CD4-positive, alpha-beta T cell (primary cell): ENCODE results near the gene PDIA4. TPM values are rescaled to one million over a fixed set of nuclear protein-coding genes. Genes with fewer than 3 reads are reported as not detected.

Experiments
- ATAC-seq: fragments of 200-7000 bp; cut with Tn5 transposase; one replicate; pipeline ENCODE4 v1.10.0; 2022; ENCODE audit warnings: mild to moderate bottlenecking; ENCODE audit not compliant: poor library complexity
- CTCF ChIA-PET: fragments of 350-600 bp; sonication (Branson Sonifier 250); formaldehyde crosslinking; loops from one replicate; lab custom pipeline; 2021; ENCODE audit warnings: antibody characterized with exemption, inconsistent platforms; lab: Charles Lee
- POLR2A ChIA-PET: fragments of 350-600 bp; sonication (Branson Sonifier 250); formaldehyde crosslinking; loops from one replicate; lab custom pipeline; 2021; ENCODE audit warnings: antibody characterized with exemption, inconsistent platforms; lab: Charles Lee
- DNase-seq, 14 experiments: peaks; one replicate each; pipeline ENCODE4 v3.0.0-alpha.2; 2013 to 2020; ENCODE audit warnings: mixed read lengths in 2 of 14
- H3K27ac ChIP-seq, 2 donors: one replicate each; pipeline versions ENCODE4 v1.5.1 to v1.7.0; 2013; ENCODE audit warnings: low read length in 2 of 2, low read depth in 1 of 2, mild to moderate bottlenecking in 1 of 2
- H3K27me3 ChIP-seq, 2 experiments: 1 replicate in 1 of 2; 2 replicates in 1 of 2; pipeline versions ENCODE4 v1.6.1 to v1.7.0; 2013; ENCODE audit warnings: low read length in 2 of 2, control low read depth in 1 of 2, mild to moderate bottlenecking in 1 of 2, moderate library complexity in 1 of 2; ENCODE audit not compliant: insufficient read depth in 2 of 2, control insufficient read depth in 1 of 2
- H3K36me3 ChIP-seq: one replicate; pipeline ENCODE4 v1.6.1; 2013; ENCODE audit warnings: low read length, control low read depth; ENCODE audit not compliant: insufficient read depth
- H3K4me1 ChIP-seq: one replicate; pipeline ENCODE4 v1.6.1; 2013; ENCODE audit warnings: low read length, control low read depth; ENCODE audit not compliant: insufficient read depth
- H3K4me3 ChIP-seq: one replicate; pipeline ENCODE4 v1.5.1; 2013; ENCODE audit warnings: mild to moderate bottlenecking, low read length, moderate library complexity
- H3K9me3 ChIP-seq, 2 experiments: 1 replicate in 1 of 2; 2 replicates in 1 of 2; pipeline versions ENCODE4 v1.6.1 to v1.7.0; 2013; ENCODE audit warnings: low read length in 2 of 2, mild to moderate bottlenecking in 2 of 2, control low read depth in 1 of 2, moderate library complexity in 1 of 2; ENCODE audit not compliant: control insufficient read depth in 1 of 2, insufficient read depth in 1 of 2
- H3K27ac Mint-ChIP-seq: one replicate; pipeline ENCODE4 v1.8.0; 2020; ENCODE audit warnings: mixed read lengths
- H3K27me3 Mint-ChIP-seq: one replicate; pipeline ENCODE4 v1.8.0; 2021; ENCODE audit warnings: mixed read lengths
- H3K36me3 Mint-ChIP-seq: one replicate; pipeline ENCODE4 v1.8.0; 2021; ENCODE audit warnings: low read depth, mixed read lengths
- H3K4me1 Mint-ChIP-seq: one replicate; pipeline ENCODE4 v1.8.0; 2021; ENCODE audit warnings: low read depth, mixed read lengths
- H3K4me3 Mint-ChIP-seq: one replicate; pipeline ENCODE4 v1.8.0; 2020; ENCODE audit warnings: mild to moderate bottlenecking, mixed read lengths
- H3K9me3 Mint-ChIP-seq: one replicate; pipeline ENCODE4 v1.8.0; 2020; ENCODE audit warnings: mixed read lengths
- CTCF ChIP-seq: fragments of 200-600 bp; IDR thresholded peaks from one replicate; pipeline ENCODE4 v1.8.0; 2022; ENCODE audit warnings: antibody characterized with exemption, mild to moderate bottlenecking
- intact Hi-C, 2 experiments: fragments of 100-400 bp; cut with DNase I in 1 of 2; cut with micrococcal nuclease in 1 of 2; formaldehyde crosslinking; loops; one replicate each; pipeline versions ENCODE4 v1.15.1 to v1.9.0; 2023 to 2025; cut with DNase I, micrococcal nuclease
- total RNA-seq, 174 experiments: library from RNA in 2 of 174; stranded (reverse) in 2 of 174; gene quantifications; one replicate each; pipeline ENCODE4 v1.2.3 and lab custom pipeline; 2021 to 2026

The PDIA4 gene
- total RNA-seq, 2 experiments from 2014 or later = 19.5 to 19.9 TPM

DNA sequence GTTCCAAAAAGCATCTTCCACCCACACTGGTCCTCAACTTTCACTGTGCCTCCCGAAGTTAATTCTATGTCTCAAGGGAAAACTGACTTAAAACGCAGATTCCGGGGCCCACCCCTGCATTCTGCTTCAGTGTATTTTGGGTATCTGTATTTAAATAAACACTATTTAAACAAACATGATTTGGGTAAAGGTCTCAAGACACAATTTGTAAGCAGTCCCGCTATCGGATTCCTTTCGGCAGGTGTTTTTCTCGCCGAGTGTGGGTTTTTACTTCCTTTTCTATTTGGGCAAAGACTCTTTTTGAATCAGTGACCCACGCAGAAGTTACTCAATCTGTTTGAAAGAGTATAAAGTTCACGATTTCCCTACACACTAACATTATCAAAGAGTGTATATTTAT, 1.2 kb downstream of the PDIA4 start:
- Mint-ChIP-seq H3K4me3 (peak overlapping the region; percentile 90), H3K27me3 (no peaks in the 10 kb centered on the region), H3K4me1 (peaks cover 63% of the 10 kb centered on the region), H3K9me3 (no peaks in the 10 kb centered on the region), H3K27ac (peak overlapping the region; percentile 91), H3K36me3 (peaks cover 15% of the 10 kb centered on the region)
- Histone ChIP-seq H3K27me3 (no peaks in the 10 kb centered on the region), H3K36me3 (peaks cover 5% of the 10 kb centered on the region), H3K4me1 (peaks cover 47% of the 10 kb centered on the region), H3K4me3 (peak overlapping the region; percentile 87), H3K9me3 (no peaks in the 10 kb centered on the region), H3K27ac (no peak overlapping the region)
- ChIA-PET POLR2A (interaction anchor here (0.9 to 4.6 kb wide), 5 partner anchors 20 to 120 kb away, joined by 3 to 32 read pairs (median 14); partner anchors contain the start of gene ZNF398), CTCF (interaction anchor here (1.1 to 1.5 kb wide), 2 partner anchors 19 to 22 kb away, joined by 4 to 5 read pairs; no protein-coding TSS in a partner anchor)
- ATAC-seq (no peak), DNase-seq (no peak)
- intact Hi-C loops = loop anchor here in 1 of 2 experiments (2.0 to 10.0 kb wide), 6 partner anchors 20 to 470 kb away; partner anchors contain the start of genes ZNF398 and ZNF746
- no peak for TF ChIP-seq CTCF

DNA sequence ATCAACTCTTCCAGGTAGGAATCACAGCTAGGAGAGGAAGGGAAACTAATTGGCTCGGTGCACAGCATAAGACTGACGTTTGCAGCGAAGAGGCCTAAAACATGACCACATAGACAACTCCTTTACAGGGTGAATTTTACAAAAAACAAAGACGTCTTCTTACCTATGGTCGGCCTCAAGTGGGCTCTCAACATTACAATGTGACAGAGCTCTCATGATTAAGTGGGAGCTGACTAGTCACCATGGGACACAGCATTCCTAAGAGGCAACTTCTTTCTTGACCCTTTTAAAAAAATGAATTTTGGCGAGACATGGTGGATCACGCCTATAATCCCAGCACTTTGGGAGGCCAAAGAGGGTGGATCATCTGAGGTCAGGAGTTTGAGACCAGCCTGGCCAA, 4.6 kb downstream of the PDIA4 start:
- POLR2A ChIA-PET = interaction anchor here (0.7 kb wide), 1 partner anchor 18 kb away, joined by 3 read pairs; no protein-coding TSS in a partner anchor
- ATAC-seq (no peak), DNase-seq (no peak)
- intact Hi-C loops = loop anchor here in 1 of 2 experiments (10.0 kb wide), 1 partner anchor 221 kb away; no protein-coding TSS in a partner anchor
- Mint-ChIP-seq H3K4me3 (no peak overlapping the region), H3K9me3 (no peaks in the 10 kb centered on the region), H3K4me1 (peaks cover 71% of the 10 kb centered on the region), H3K27me3 (no peaks in the 10 kb centered on the region), H3K36me3 (peaks cover 42% of the 10 kb centered on the region), H3K27ac (peak overlapping the region; percentile 61)
- CTCF ChIA-PET = interaction anchor here (1.0 kb wide), 1 partner anchor 42 kb away, joined by 6 read pairs; no protein-coding TSS in a partner anchor
- no peaks in the 10 kb centered on the region for H3K27me3 ChIP-seq
- H3K36me3 ChIP-seq = peaks cover 19% of the 10 kb centered on the region
- H3K4me1 ChIP-seq = peaks cover 42% of the 10 kb centered on the region
- TF ChIP-seq CTCF = no peak
- H3K9me3 ChIP-seq = no peaks in the 10 kb centered on the region
- H3K27ac ChIP-seq = no peak overlapping the region
- H3K4me3 ChIP-seq = no peak overlapping the region

DNA sequence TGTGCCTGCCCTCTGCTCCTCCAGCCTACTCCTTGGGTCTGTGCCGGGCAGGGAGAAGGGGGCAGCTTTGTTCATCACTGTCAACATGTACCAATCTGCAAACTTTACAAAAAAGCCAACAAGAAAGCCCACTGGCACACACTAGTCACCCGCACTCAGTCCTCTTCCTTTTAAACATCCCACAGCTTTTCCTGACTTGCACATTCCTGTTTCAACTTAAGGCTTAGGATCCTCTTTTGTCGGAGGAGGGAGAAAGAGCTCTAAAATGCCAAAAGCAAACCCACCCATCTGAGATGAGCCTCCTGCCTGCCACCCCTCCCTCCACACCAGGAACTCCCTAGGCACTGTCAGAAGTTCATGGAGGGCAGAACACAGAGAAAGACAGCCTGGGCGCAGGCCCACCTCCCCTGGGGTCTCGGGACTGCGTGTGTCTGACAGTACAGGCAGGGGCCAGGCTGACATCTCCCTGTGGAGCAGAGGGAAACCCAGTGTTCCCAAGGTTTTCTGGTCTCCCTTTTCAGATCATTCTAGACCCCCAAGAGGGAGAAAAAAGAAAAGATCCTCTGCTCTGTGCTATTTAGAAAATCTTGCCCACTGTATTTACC, 5.4 kb downstream of the PDIA4 start:
- Histone ChIP-seq H3K27ac (no peak overlapping the region), H3K27me3 (no peaks in the 10 kb centered on the region), H3K4me1 (peaks cover 40% of the 10 kb centered on the region), H3K4me3 (no peak overlapping the region), H3K36me3 (peaks cover 21% of the 10 kb centered on the region), H3K9me3 (no peaks in the 10 kb centered on the region)
- TF ChIP-seq CTCF = no peak
- POLR2A ChIA-PET = interaction anchor here (1.5 kb wide), 1 partner anchor 43 kb away, joined by 4 read pairs; no protein-coding TSS in a partner anchor
- Mint-ChIP-seq H3K36me3 (peaks cover 47% of the 10 kb centered on the region), H3K9me3 (no peaks in the 10 kb centered on the region), H3K27me3 (no peaks in the 10 kb centered on the region), H3K4me1 (peaks cover 64% of the 10 kb centered on the region), H3K4me3 (no peak overlapping the region), H3K27ac (peak overlapping the region; percentile 61)
- DNase-seq (no peak), ATAC-seq (no peak)
- CTCF ChIA-PET = interaction anchor here (2.3 kb wide), 1 partner anchor 43 kb away, joined by 10 read pairs; no protein-coding TSS in a partner anchor
- intact Hi-C loops = loop anchor here in 1 of 2 experiments (10.0 kb wide), 1 partner anchor 222 kb away; no protein-coding TSS in a partner anchor
